ENCODE data around the gene DPYSL5. TPM values are rescaled to one million over a fixed set of nuclear protein-coding genes. Genes with fewer than 3 reads are reported as not detected.

Gene DPYSL5
- total RNA-seq, 1 donor from 2014 or later: not detected

- no peak for DNase-seq
Measured at GRCh38 chr2:26933431-26934334, 85.8 kb downstream of the DPYSL5 start.

DNA sequence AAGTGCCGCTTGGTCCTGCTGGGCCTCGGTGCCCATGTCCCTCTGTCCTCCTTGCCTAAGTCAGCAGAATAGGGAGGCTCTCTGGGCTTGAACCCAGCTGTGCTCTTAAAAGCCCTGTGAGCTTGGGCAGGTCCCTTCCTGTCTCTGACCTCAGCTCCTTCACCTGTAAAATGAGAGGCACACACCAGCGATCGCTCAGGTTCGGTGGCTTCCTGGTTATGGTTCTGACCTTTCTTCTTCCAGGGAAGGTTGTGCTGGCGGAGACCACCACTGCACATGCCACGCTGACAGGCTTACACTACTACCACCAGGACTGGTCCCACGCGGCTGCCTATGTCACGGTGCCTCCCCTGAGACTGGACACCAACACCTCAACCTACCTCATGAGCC, 86.4 kb downstream of the DPYSL5 start:
- DNase-seq: no peak

DNA sequence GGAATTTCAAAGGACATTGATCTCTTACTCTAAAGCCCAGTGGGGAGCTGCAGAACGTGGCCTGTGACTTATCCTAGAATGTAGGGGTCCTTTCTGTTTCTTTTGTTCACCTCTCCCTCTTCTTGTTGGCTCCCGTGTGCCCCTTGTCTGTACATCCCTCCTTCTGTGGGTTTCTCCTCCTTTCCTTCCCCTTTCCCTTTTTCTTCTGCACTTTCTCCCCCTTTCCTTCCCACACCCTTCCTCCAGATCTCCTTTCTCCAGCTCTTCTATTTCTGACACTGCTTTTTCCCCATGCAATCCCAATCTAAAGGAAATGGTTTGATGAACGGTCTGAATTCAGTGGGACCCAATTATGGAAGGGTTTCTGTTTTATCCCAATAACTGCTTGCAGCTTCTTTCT, 87.1 kb downstream of the DPYSL5 start:
- no peak for DNase-seq

GRCh38 chr2:26936855-26937254, 88.9 kb downstream of the DPYSL5 start:
- DNase-seq: no peak

GRCh38 chr2:26938399-26939118, 90.6 kb downstream of the DPYSL5 start:
- no peak for DNase-seq

DNA sequence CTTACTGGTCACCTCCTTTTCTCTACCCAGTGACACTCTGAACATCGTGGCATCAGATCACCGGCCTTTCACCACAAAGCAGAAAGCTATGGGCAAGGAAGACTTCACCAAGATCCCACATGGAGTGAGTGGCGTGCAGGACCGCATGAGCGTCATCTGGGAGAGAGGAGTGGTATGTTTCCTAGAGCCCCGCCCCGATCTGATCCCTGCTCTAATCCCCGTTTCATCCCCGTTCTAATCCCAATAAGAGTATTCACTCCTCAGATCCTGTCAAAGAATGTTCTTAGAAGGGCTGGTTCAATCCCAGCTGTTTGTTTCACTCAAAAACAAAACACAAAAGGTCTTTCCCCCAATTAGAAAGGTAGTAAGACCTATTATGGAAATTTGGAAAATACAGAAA, 92.1 kb downstream of the DPYSL5 start:
- DNase-seq: no peak

- DNase-seq: no peak
Measured at GRCh38 chr2:26941486-26941885, 93.6 kb downstream of the DPYSL5 start.

GRCh38 chr2:26942543-26943295, 94.8 kb downstream of the DPYSL5 start:
- peak; percentile 68 for DNase-seq

DNA sequence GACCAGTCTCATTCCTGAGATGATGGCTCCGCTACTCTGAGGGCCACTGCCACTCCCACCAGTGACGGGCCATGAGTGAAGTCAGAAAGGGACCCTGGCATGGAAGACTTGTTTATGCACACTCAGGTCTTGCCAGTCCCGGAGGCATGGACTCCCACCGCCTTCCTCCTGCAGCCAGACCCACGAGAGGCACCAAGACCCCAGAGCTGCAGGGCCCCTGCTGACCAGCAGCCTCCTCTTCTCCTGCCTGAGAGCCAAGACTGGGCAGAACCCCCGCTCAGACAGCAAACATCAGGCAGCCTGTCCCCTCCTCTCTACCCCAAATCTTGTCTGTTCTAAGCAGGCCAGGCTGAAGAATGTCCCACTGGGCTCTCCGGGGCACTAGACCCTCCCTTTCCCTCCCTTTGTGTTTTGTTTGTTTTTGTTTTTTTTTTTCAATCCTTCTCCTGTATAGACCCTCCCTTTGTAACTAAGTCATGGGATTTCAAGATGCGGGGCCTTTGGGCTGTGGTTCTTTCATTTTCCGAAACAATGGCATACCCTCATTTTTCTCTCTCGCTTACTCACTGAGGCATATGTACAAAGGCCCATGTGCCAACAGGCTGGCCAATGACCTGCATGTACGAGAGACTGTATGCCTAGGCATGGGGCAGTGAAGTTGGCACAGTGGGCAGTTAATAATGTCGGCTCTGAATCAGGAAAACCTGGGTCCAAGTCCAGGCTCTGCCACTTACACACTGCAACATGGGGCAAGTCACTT, 98.2 kb downstream of the DPYSL5 start:
- no peak for DNase-seq

DNA sequence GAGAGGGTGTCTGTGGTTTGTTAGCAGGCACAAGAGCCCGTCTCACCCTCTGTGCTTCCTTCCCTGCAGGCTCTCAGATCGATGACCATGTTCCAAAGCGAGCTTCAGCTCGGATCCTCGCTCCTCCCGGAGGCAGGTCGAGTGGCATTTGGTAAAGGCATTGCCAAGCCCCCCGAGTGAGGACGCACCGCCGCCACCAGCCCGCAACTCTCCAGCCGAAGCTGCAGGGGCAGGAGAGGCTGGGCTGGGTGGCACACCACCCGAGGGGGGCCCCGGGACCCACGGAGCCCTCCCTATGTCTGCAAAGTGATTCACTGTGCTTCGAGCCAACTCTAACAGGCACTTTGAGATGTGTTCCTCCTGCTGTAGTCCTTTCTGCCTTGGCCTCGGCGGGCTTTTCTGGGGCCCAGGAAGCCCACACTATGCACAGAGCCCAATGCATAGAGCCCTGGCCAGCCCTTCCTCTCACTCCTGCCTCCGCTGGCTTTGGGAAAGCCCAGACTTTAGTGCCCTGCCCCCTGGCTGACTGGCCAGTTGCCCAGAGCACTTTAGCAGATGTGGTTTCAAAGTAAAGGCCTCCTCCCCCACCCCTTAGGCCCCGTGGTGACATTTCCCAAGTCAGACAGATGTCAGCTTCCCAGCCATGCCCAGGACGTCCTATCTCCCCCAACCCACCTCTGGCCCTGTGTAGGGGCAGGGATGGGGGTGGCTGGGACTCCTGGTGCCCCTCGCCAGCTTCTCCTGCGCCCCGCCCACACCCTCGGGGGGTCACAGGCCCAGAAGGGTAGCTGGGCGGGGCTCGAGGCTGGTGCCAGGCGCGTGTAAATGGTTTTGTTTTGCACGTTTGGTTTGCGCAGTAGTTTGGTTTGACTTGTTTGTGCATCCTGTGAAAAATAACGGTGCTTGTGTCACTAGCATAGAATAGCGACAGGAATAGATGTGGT, 99.2 kb downstream of the DPYSL5 start:
- peak; percentile 15 for DNase-seq

- no peak for DNase-seq
Measured at GRCh38 chr2:26948800-26949199, 100.9 kb downstream of the DPYSL5 start.

- no peak for DNase-seq
Measured at GRCh38 chr2:26950246-26950645, 102.3 kb downstream of the DPYSL5 start.

DNA sequence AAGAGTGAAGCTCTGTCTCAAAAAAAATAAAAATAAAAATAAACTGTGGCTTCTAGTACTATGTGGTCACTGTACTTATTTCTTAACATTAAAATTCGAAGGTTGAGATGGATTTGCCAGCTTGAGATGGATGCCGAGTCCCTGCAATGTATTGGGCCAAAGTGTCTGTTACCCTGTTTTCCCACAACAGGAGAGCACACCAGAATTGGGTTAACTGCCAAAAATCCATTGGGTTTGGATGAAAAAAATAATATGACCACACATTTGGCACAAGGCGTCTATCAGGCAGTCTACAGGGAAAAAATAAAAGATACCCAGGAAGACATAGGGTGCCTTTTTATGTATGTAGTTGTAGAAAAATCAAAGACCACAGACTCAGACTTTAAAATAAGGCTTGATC, 103.3 kb downstream of the DPYSL5 start:
- DNase-seq: no peak

GRCh38 chr2:26952374-26952773, 104.4 kb downstream of the DPYSL5 start:
- DNase-seq: no peak

DNA sequence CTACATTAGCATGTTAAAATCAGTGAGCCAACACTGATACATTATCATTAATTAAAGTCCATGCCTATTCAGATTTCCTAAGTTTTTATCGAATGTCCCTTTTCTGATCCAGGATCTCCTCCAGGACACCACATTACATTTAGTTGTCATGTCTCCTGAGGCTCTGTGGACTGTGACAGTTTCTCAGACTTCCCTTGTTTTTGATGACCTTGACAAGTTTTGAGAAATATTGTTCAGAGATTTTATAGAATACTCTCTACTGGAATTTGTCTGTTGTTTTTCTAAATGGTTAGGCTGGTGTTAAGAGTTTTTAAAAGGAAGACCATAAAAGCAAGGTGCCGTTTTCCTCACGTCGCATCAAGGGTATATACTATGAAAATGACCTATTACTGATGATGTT, 106.2 kb downstream of the DPYSL5 start:
- DNase-seq: no peak

- DNase-seq: no peak
Measured at GRCh38 chr2:26957041-26957440, 109.1 kb downstream of the DPYSL5 start.

- no peak for DNase-seq
Measured at GRCh38 chr2:26957534-26957933, 109.6 kb downstream of the DPYSL5 start.

DNA sequence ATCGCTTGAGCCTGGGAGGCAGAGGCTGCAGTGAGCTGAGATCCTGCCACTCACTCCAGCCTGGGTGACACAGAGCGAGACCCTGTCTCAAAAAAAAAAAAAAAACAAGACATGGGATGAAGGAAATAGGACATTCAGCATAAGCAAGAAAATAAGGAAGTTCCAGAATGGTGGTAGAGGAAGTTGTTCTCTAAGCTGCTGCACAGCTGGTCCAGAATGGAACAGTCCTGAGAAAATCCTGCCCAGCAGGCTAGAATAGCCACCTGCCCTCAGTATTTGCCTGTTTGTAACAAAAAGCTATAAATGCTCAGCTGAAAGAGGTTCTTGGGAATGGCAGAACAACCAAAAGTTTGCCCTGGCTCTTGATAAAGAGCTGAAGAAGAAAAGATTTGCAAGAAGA, 111.4 kb downstream of the DPYSL5 start:
- no peak for DNase-seq

DNA sequence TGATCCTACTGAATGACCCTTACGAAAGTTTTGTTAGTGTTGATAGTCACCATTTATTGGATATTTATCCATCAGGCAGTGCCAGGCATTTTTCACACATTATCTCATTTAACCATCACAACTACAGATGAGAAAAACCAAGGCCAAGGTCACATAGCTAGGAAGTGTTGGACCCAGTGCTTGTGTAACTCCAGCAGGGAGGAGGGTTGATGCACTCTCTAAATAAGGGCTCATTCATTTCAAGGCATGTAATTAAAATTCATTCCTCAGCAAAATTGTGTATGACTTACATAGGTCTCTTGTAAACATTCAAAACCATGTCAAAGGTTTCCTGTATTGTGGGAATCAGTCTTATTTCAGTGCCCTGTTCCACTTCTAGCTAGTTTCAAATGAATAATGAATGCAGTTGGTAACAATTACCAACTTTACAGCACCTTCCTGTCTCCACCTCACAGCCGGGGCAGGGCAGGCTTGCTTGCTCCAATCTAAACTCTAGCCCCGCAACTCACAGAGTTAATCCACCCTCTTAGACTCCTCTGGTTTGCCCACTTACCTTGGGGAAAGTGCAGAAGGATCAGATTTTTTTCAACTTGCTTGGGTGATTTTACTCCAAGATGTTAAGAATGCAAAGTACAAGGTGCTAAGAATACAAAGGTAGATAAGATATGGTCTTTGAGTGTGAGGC, 116.7 kb downstream of the DPYSL5 start:
- DNase-seq: no peak

GRCh38 chr2:26968001-26968400, 120.1 kb downstream of the DPYSL5 start:
- no peak for DNase-seq
